HG03521 (cell line): ENCODE results near the gene CTNNA2.

Experiments used
- ATAC-seq: cut with Tn5 transposase; IDR thresholded peaks from one replicate; pipeline ENCODE4 v1.9.1; 2021; ENCODE audit warnings: mild to moderate bottlenecking, moderate library complexity; ENCODE audit not compliant: unreplicated experiment

The CTNNA2 gene

DNA sequence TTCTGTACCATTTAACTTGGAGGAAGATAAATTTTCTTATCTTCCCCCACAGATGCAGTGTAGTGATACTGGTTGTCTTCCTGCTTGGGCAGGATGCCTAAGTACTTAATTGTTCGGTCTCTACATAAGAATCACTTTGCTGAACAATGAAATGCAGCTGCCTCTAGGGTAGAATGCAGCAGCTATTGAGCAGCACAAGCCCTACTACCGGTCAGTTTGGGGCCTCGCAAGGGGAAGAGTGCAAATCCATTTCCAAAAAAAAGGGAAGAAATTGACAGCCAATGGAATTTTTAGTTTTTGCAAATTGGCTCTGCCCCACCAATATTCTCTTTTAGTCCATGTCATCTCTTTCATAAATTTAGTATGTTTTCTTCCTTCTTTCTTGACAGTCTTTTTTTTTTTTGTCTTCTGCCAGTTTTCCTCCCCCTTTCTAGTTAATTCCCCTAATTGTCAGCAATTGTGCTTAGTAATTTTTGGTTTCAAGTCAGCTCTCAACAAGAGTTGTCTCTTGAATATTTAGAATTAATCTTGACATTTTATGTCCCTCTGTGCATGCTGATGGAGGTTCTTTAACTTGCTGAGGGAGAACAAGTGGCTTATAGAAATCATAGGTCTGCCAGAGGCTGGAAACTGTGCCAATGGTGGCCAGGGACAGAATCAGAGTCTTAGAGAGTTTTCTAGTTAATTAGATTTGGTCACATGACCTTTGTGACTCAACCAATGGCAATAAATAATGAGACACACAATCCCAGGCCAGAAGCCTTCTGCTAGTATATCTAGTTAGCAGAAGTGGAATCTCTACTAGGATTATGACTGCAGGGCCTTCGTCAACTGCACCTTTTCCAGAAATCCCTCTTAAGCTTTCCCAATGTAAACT lies 270.0 kb downstream of the CTNNA2 start:
- ATAC-seq, result no peak

DNA sequence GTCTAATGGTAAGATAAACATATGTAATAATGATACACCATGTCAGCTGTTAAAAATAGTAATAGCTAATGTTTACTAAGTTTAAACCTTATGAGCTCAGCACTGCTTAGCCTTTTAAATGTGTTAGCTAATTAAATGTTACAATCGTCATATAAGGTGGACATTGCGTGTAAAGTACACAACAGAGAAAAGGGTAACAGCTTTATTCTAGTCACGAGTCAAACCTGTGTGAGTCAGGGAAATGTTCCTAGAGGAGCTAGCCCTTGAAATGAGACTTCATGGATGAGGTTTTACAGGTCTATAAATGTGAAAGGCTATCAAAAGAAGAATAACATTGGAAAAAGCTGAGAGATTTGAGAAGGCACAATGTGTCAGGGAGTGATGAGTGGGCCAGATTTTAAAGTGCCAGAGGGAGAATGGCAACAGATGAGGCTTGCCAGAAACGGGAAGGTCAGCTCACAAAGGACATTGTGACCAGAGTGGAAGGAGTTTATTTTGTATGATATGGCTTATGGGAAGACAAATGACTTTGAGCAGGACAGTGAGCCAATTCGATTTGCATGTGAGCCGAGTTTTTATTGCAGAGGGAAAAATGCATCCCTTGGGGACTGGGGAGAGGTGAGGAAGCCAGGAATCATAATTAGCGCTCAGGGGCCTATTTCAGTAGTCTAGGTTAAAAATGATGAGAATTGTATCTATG lies 276.3 kb downstream of the CTNNA2 start:
- ATAC-seq, result no peak

DNA sequence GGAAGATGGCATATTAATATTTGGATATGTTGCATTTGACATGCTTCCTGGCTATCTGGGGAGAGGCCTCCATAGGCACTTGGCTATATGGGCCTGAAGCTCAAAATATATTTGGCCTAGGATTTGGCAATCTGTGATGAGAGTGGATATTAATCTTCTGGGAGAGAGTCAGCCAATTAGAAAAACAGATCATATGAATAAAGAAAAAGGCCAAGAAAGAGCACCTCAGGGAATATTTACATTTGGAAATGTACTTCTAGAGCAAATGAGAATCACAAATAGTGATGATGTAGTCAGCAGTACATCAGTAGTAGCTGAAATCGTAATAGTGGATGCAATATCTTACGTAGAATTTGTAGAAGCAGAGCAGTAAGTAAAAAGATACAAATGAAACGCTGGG lies 277.0 kb downstream of the CTNNA2 start:
- ATAC-seq, result no peak

DNA sequence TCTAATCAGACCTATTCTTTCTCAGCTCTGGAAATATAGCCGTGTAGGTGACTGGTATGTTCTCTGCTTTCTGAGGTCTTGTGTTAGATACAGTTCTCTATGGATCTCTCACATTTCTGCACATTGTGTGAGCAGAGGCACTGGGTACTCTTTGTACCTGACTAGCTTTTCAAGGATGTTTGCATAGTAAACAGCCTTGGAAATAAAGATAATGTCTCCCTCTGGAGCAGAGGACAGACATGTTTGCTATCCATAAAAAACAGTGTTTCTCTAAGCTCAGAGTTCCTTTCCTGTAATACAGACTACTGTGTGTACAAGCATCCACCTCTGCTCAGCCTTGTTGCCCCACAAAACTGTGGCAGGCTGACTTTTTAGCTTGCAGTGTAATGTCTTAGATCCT lies 279.2 kb downstream of the CTNNA2 start:
- ATAC-seq, result no peak

DNA sequence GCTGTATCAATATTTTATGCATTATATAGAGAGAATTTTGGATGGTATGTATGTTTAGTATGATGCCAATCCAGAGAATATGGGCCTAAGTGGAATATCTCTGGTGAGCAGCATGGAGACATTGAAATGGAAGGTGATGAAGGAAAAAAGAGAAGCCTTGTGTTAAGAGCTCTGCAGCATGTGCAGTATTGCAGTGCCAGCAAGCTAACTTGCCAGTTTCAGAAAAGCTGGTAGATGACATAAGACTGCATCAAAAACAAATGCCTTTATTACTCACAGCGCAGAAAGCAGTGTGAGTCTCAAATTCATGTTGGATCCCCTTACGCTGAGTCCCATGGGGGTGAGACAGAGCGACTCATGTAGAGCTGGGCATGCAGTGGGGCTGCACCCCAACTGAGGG lies 280.2 kb downstream of the CTNNA2 start:
- no peak for ATAC-seq

DNA sequence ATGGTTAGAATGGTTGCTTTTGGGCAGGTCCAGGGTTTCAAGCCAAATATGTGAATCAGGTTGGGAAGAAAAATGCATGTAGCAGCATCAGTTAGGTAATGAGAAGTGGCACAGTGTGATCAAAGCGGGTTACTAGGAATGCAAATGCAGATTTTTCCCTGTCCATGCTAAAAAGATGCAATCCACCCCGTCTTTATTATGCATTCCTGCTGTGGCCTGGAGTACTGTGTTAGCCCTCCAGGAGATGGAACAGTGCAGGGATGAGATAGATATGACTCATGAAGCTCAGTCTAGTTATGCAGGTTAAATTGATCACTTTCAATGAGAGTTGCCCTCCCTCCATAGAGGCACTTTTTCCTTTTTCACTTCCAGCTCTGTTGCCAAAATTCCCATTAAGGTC lies 283.8 kb downstream of the CTNNA2 start:
- no peak for ATAC-seq

DNA sequence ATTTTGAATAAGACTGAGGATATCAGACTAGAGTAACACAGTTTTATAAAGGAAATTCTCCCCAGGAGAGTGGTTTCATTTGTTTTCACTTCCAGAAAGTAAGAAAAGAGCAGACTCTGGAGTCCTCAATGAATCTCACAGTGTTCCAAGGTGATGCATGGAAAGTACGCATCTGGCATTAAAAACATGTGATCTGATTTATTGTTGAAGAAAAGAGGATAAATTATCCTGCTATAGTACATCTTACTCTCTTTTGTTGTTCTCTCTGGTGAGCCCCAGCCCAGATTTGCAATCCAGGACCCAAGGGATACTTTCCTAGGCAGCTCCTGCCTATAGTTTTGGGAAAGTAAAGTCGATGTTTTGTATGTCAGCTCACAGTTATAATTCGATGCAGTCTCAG lies 285.9 kb downstream of the CTNNA2 start:
- ATAC-seq, result no peak

DNA sequence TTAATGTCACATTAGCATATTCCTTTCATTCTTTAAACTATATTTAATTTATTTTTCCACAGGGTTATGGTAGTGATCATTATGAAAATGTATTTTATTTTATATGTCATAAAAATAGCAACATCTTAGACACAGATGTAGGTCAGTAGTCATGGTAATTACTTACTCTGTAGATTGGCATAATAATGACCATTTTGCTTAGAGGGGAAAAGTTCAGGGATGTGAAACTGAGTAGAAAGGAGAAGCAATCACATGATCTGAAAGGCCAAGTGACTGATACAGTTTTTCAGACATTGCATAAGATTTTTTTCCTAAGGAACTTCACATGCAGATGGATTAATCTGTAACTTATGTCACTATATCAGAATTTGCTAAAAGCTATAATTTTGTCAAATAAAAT lies 286.9 kb downstream of the CTNNA2 start:
- no peak for ATAC-seq

DNA sequence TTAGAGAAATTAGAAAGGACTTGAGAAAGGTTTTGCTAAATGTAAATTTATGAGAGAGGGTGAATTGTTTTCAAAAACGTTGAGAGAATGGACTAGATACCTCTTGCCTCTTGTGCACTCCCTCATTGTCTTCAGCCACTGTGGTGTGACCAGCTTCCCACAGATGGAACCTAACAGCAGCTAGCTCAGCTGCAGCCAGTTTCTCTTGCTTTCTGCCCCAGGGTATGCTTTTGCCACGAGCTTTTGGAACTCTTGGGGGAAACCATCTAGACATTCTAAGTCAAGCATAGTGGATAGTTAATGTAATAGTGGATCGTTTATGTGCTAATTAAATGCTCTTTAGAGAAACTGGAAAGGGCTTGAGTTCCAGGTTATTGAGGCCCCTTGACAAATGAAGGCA lies 288.2 kb downstream of the CTNNA2 start:
- no peak for ATAC-seq

DNA sequence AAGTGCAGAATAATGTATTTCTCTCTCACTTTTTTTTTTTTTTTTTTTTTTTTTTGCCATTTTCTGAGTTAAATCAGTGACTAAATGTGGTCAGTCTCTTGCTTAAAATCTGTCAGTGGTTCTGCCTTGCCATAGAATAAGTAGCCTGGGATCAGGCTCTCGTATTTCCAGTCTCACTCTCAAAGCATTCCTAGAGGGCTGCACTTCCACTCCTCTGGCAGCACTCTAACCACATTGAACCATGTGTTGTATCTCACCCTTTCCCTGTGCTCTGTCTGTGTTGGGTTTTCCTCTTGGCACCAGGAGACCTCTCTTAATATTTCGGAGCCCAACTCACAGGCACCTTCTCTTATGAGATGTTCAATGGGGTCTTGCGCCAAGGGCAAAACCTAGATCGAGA lies 304.4 kb downstream of the CTNNA2 start:
- ATAC-seq, result no peak

DNA sequence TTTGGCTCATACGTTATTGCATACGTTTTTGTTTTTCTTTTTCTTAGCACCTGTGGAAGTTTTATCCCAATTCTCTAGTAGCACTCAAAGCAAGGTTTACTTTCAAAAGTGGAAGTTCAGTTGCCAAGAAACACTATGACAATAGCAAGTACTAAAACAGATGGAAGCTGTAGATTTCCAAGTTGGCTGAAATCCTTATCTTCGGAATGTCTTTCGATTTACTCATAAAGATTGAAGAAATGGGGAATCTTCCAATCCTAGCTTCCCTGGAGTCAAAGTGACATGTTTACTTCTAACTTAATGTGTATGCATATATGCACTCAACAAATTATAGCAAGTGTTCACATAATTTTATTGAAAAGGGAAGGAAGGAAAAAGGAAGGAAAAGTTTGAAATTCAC lies 307.4 kb downstream of the CTNNA2 start:
- no peak for ATAC-seq

DNA sequence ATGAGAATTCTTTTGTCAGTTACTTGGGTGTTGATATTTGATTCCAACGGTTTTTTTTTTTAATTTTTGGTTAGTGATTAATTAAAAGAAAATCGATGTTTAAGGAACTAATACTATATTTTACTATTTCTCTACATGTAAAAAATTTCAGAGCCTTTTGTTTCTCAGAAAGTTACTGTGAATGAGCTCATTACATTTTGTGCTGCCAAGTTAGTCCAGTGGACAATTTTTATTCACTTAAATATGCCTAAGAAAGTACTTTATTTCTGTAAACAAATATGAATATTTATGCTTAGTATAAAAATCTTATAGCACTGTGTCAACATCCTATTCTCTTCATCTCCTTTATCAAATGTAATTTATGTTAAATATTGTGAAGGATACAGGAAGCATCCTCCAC lies 309.3 kb downstream of the CTNNA2 start:
- ATAC-seq, result no peak

DNA sequence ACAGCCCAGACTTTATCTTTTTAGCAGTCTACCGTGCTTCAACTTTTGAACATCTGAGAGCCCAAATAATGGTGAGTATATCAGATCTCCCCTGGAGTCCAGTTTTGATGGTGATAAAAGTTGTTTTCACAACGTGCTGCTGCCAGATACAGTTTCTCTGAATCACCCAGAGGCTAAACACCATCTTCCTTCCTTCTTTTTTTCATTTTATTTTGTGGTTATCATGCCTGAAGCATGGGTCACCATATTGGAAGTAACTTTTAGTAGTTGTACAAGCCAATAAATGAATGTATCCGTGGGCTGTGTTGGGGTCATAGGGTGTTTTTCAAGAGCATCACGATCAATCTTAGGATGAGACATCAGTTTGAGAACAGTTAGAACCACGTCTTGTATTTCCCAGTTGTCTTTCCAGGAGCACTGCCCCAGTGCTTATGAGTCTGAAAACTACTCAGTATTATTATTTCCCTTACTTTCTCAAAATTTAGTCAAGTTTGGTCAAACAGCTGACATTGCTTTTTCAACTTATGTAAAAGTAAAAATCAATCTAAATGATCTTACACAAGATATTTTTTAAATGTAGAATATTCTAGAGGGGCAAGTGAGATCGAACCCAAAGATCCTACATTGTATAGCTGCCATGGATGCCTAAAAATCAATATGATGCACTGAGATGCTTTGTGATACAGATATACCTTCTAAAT lies 311.4 kb downstream of the CTNNA2 start:
- no peak for ATAC-seq

DNA sequence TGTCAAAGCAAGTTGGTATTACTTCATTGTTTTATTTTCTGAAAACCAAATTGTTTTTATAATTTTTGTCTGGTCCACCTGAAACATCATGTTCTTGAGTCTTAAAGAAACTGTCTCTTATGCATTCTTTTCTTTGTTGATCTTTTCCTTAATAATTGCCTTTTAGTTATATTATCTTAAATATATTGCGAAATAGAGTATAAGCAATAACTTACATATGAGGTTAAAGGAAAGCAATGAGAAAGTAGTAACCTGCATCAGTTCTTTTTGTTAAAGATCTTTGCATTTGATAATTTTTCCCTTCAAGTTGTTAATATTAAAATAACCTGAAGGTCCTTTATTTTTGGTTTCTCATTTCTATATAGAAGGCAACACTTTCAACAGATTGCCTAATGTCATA lies 315.0 kb downstream of the CTNNA2 start:
- no peak for ATAC-seq

DNA sequence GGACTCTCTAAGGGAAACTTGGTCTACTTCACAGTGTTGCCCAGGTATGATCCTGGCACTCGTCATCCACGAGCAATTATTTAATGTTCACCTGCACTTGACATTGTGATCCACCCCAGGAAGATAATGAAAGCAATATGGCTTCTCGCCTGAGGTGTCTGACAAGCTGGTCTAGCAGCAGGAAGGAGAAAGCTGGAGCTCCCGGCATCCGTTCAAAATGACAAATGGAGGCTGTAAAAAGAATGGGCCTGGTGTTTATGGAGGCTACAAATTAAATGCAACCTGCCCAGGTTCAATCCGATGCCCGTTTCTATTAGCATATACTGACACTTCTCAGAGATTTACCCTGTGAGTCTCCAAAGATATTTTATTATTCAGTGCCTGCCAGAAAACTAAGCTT lies 317.6 kb downstream of the CTNNA2 start:
- no peak for ATAC-seq

DNA sequence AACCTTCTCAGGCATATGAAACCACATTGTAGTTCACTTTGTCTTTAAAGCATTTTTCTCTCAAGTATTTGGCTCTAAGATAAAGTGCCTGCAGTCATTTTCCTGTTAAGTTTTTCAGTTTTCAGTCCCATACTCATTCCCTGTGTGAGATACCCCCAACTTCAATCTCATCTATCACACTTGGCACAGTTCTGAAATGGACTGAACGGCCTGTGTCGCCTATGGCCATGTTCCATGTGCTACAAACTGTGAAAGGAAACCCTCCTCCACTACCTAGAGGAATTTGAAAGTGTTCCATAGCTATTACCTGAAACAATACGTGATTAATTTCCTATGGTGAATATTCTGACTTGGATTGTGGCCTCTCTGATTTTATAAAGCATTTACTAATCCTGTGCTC lies 319.1 kb downstream of the CTNNA2 start:
- ATAC-seq, result no peak

DNA sequence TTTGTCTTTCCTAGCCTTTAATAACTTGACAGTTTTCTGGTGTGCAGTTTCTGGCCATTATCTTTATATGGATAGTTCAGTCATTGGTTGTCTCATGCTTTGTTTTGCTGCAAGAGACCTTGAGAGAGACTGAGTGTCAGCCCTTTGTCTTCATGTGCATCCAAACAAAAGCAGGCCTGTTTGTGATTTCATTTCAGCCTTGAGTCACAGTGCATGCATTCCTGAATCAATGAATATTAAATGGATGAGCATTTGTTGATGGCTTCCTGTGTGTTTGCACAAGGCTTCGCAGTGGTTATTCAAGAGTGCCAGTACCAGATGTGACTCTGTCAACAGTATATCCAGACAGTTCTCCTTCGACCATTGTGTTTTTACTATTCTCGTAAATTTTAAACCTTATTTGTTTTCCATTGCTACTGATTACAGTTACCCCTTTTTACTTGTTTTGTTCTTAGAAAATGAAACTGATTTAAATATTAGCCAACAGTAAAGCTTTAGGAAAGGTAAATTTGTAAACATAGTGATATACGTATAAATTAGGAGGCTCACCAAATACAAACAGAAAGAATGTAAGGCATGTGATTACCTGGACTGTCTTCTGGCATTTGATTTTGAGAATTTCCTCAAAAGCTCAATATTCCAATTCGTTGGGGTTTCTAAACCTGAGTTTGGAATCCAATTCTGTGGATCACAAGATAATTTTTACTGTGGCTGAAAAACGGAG lies 319.8 kb downstream of the CTNNA2 start:
- ATAC-seq, result no peak

DNA sequence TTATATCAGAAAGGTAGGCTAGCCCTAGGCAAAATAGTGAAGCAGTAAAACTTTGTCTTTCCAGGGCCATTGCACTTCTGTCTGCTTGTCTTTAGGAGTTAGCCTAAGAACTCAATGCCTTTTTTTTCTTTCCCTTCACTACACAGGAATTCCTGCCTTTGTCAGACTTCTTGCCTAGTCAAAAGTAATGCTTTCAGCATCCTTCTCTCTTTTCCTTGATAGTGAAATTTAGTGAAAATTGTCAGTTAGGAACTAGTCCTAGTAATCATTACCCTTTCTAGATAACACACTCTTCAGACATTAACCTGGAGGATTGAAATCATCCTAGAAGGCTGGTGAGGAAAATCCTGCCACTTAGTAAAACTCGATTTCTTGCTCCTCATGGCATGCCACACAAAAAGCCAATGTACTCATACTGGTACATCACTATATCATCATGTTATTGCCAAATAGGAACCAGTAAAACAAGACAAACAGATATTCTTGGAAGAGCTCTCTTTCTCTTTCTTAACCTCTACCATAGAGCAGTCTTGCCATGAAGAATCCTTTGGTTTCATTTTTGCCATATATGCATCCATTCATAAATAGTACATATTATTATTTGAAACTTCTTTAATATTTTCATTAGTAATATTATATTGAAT lies 320.5 kb downstream of the CTNNA2 start:
- ATAC-seq, result no peak

DNA sequence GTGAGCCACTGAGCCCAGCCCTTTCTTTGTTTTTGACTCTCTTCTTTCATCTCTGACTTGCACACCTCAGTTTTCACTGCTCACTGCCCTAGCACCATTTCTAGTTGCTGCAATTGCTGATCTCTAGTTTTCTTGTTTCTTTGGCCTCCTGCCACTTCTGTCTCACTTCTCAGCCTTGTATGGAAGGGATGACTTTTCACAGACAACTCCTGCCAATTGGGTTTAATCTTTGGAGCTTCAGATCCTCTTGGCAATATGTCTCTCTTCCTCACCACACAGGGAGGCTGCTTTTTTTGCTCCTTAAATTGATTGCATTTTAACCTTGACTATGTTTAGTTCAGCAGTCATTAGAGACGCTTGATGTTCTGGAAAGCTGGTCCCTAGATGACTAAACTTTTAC lies 323.1 kb downstream of the CTNNA2 start:
- no peak for ATAC-seq

DNA sequence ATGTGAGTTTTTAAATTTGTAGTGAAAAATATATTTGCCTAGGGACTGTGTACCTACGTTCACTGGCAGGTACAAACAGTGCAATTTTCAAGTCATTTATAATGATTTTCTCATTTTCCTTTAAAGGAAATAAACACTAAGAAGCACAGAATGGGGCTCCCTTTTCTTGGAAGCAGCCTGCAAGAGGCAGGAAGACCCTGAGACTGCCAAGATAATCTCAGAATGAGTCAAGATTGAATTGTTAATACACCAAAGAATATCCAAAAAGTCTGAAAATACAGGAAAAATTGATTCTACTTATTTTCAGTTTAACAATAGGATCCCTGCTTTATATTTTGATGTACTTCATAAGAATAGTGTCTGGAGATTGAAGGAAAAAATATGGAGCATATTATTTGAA lies 331.2 kb downstream of the CTNNA2 start:
- ATAC-seq, result no peak

DNA sequence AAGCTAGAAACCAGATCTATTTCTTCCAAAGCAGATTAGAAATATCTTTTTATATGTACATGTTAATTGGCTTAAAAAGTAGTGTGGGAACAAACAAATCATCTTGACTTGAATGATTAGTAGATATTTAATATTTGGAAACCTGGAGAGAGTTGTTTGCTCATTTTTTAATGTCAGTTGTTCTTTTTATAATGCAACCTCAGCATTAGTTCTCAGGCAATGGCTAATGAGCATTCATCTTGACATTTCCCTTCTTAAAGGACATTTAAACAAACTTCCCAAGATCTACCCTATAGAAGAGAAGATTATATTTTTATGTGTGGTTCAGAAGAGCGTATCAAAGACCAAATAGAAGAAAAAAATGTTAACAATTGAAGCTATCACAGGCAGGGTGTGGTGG lies 334.0 kb downstream of the CTNNA2 start:
- ATAC-seq, result no peak
